HG03457 (cell line): ENCODE results near the gene CREG1.

Experiments used
- ATAC-seq: cut with Tn5 transposase; IDR thresholded peaks from one replicate; pipeline ENCODE4 v1.9.1; 2021; ENCODE audit warnings: moderate number of reproducible peaks; ENCODE audit not compliant: unreplicated experiment

The CREG1 gene

GRCh38 chr1:167532964-167533824 lies 20.4 kb downstream of the CREG1 start:
- no peak for ATAC-seq

- no peak for ATAC-seq
Measured at GRCh38 chr1:167532375-167532774, 21.2 kb downstream of the CREG1 start.

GRCh38 chr1:167529829-167530474 lies 23.6 kb downstream of the CREG1 start:
- no peak for ATAC-seq

- no peak for ATAC-seq
Measured at GRCh38 chr1:167528057-167528728, 25.4 kb downstream of the CREG1 start.

DNA sequence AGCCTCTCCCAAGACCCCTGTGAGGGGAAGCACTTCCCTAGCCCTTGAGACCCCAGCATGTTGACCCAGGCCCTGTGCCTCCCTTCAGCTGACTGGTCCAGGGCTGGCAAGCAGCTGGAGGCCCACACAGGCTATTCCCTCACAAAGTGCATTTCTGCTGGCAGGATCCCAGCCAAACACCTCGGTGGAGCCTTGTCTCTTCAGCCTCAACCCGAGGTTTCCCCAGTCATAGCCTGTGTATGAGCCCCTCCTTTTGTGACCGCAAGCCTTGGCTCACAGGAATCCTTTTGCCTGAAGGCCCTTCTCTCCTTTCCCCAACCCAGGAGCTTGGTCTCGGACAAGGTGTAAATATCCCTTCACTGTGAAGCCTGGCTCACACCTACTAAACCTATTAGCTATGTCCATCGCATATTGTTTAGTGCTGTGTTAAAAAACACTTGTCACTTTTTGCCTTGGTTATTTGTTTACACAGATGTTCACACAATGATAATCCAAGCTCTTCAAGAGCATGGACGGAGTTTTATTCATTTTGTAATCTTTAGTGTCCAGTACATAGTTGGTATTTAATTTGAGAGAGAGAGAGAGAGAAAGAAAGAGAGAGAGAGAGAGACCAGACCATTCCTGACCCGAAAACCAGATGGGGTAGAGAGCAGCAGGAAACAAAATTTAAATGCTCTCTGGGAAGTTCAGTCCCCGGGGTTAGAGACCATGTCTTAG lies 26.7 kb downstream of the CREG1 start:
- ATAC-seq, result no peak

- ATAC-seq, result no peak
Measured at GRCh38 chr1:167524651-167525050, 28.9 kb downstream of the CREG1 start.

- no peak for ATAC-seq
Measured at GRCh38 chr1:167522246-167522645, 31.3 kb downstream of the CREG1 start.

DNA sequence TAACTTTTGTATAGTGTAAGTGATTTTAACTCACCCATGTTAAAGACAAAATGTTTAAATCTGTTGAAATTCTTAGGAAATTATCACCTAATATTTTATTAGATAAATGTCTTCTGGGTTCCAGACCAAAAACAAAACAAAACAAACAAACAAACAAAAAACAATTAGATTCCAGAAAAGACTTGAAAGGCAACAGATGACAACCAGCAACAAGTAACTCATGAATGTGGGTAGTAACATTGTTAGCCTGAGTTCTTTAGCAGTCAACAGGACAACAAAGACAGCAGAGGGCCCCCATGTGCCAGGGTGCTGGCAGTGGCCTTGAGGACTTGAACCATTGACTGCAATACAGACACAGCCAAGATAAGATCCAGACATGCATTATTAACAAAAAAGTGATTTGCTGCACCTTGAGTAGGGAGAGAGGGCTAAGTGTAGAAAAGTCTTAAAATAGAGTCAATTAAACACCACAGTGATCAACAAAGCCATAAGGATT lies 32.8 kb downstream of the CREG1 start:
- no peak for ATAC-seq

GRCh38 chr1:167518331-167518700 lies 35.2 kb downstream of the CREG1 start, which contains the start of gene CD247:
TSS of gene CD247 (minus strand) at chr1:167518529. CDS start at chr1:167518465, 64 bp downstream.
- ATAC-seq, result no peak

- ATAC-seq, result no peak
Measured at GRCh38 chr1:167517535-167518330, 35.8 kb downstream of the CREG1 start.

DNA sequence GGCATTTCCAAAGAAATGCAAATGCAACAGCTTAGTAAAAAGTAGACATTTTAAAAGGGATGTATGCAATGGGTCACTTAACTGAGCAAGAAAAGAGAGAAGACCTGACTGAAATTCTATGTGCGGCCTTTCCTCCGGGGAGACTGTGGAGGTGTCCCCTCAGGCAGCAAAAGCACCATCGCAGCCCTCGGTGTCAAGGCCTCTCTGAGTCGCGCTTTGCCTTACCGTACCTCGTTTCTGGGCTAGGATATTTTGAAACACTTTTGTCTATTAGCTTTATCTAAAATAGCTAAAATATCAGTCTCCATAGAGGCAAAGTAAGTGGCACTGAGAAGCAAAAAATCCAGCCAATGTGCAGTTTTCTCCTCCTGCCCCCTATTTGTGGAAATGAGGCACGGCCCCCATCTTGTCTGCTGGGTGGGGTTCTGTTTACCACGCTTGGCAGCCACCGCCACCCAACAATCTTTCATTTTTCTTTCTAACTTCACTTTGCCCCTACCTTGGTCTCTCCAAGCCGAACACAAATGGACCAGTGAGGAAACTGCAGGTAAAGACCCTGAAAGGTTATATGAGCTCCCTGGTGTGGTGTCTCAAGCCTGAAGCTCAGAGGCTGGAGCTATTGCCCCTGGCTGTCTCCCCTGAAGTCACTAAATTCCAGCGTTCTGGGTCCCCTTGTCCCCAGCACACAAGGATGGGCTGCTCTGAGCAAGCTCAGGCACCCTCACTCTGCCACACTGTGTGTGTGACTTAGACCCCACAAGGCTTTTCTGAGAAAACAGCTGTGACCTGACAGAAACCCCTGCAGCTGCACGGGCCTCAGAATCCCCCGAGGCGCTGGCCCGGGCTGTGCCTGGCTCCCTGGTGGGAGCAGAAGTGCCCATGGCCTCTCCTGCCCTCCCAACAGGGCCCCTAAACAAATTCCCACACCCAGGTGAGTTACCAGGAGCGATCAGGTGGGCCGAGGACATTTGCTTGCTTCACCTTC lies 36.9 kb downstream of the CREG1 start:
- ATAC-seq, result no peak

- ATAC-seq, result no peak
Measured at GRCh38 chr1:167515893-167516321, 37.7 kb downstream of the CREG1 start.

- no peak for ATAC-seq
Measured at GRCh38 chr1:167515461-167515860, 38.1 kb downstream of the CREG1 start.

DNA sequence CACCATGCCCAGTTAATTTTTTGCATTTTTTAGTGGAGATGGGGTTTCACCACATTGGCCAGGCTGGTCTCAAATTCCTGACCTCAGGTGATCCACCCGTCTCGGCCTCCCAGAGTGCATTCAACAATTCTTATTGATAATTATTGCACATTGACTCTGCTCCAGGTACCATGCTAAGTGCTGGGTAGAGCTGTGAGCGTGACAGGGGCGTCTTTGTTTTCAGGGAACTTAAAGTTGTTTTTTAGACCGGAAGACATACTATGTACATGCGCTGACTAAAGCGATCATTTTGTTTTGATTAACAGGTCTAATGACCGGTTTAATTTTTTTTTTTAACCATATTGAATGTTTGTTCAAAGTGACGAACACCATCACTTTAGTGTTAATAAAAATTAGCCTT lies 39.3 kb downstream of the CREG1 start:
- no peak for ATAC-seq

- ATAC-seq, result no peak
Measured at GRCh38 chr1:167512046-167512654, 41.4 kb downstream of the CREG1 start.

GRCh38 chr1:167511374-167511986 lies 42.1 kb downstream of the CREG1 start:
- ATAC-seq, result no peak

DNA sequence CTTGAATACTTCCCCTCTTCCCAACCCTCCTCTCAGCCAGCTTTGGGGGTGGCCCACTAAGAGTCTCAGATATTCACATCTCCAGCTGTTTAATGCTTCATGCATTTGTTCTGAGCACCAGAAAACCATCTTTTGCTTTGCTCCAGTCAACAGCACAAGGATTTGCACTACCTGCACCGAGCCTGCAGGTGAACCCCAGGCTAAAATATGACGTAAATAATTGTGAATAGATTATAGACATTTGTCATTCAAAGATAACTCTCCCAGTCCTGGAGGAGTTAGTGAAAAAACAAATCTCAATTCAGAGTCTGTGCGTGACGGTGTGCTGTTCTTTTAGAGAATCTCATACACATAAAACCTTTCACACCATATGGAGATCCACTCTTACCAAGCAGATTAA lies 42.7 kb downstream of the CREG1 start:
- no peak for ATAC-seq

DNA sequence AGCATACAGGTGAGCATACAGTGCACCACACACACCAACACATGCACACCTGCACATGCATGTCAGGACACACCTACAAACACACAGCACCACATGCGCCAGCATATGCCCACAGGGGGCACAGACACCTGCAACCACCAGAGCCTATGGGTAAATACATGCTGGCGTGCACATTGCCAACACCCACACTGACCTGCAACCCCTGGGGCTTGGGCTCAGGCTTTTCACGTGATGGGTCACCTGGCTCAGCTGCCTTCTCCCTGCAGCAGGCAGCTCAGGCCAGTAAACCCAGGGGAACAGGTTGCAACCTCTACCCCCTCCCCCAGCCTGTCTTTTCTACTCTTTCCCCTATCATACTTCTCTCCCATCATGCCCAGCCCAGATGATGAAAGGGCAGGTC lies 43.3 kb downstream of the CREG1 start:
- ATAC-seq, result no peak
